COR-L47 (cell line): ENCODE data around the gene ALDH3A2.

Experiments
- DNase-seq: peaks from one replicate; lab custom pipeline; 2025; lab: John Stamatoyannopoulos, UW

ALDH3A2 gene

DNA sequence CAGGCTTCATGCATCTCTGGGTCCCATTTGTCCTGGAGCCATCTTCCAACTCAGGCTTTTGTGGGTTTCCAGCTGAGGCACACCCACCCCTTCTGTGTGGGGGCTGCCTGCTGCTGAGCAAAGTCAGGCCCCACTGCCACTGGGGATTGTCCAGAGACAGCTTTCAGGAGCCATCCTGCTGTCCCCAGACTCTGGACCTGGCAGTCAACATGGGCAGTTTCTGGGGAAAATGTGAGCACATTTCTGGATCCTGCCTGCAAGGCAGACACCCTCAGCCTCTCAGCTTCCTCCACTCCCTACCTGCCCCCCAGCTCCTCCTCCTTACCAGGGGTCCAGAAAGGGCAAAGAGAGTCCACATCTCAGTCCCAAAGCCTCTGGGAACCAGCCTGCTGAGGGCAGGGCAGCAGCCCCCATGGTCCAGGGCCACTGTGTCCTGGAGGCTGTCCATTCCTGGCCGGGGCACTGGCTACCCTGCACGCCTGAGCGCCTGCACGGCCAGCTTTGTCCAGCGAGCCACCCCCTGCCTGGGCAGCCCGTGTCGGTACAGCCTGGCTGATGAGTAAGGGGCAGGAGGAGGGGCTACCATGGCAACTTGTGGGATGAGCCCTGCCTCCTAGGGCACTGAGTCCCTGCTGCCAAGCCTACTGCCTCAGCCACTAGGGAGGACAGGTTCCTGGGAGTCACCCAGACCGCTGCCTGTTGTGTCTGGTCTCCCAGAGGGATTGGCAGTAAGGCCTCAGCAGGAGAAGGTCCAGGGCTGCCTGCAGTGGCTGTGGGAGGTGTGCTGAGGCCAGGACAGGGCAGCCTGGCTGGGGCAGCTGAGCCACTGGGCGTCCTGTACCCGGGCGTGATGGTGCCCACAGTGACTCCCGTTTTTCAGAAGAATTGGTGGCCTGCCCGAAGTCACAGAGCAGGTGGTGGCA lies 67.8 kb downstream of the ALDH3A2 start, which contains the start of gene SLC47A2:
Gene SLC47A2 (minus strand): TSS at position 477 of the 923 bp plus-strand sequence. CDS start 29 bp downstream, at position 448.
- no peak for DNase-seq

DNA sequence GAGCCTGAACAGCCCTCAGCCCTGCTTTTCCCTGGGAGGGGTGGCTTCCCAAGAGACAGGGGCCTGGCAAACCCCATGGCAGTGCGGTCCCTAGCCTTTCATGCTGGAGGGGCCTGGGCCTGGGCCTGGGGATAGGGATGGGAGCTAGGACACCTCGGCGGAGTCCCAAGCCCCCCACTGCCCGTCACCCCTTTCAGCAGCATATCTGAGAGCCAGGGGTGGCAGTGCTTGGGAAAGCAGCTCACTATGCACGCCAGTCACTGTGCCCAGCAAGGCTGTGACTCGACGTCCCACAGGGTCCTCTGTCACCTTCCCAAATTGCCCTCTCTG lies 68.4 kb downstream of the ALDH3A2 start:
- DNase-seq: no peak

DNA sequence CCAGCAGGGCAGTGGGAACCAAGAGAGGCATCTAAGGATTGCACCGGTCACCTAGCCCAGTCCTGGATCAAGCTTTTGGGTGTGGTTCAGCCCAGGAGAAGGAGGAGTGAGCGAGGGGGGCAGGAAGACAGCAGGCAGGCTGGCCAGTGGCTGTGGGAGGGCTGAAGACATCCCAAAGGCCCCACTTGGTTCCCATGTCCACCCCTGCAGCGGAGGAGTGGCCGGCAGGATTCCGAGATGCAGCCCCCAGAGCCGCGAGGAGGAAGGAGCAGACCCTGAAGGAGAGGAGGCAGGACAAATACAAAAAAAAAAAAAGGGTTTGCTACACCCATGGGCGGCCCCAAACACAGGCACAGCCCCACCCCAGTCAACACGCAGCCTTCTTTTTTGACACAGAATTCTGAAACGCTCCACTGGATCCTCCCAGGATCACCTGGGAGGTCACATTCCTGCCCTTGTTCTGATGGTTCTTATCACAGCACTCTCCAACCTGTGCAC lies 68.9 kb downstream of the ALDH3A2 start:
- no peak for DNase-seq

DNA sequence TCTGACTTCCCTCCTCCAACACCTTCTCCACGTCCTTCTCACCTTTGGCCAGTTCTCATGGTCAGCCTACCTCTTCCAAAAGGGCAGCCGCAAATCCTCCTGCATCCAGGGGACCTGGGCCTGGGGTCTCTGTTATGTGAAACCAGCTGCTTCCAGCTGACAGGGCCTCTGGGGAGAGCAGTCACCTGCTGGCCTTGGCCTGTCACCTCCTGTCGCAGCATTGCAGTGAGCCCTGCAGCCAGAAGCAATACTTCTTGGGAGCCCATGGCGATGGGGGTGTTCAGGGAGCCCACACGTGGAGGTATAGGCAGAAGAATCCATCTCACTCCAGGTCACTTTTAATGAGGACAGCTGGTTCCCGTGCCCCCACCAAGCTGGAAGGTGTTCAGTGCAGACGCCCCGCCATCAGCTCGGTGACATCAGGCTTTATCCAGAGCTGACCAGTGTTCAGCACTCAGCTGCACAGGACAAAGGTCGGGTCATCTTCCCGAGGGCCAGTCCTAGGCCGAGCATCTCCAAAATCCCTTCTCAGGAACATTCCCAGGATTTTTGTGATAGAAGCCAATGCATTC lies 69.6 kb downstream of the ALDH3A2 start:
- DNase-seq: no peak

DNA sequence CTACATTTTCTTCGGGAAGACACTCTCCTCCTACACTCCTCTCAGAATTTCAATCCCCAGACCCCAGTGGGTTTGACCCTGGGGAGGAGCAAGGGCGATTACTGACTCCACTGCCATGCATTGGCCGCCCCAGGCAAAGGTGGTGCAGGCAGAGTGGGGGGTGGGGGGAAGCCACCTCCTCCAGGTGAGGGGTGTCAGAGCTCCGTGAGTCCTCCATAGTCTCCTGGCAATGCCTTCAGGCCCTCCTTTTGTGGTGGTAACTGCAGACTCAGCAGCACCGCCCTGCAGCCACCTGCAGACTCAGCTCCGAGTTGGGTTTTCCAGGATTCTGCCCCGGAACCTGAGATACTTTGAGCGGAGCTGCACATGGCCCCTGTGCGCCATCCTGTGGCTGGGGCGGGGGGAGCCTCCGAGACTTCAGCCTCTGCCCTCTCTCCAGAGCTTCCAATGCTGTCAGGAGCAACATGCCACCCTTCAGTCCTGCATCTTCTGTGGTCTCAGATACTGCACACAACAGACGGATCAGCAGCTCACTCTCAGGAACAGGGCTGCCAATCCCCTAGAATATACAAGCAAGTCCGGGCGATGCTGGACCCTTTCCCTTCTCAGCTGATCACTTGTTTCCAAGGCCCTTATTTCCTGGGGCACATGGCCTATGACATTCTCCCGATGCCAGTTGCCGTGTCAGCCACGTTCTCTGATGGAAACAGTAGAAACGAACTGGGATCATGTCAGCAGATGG lies 70.2 kb downstream of the ALDH3A2 start:
- DNase-seq: no peak

DNA sequence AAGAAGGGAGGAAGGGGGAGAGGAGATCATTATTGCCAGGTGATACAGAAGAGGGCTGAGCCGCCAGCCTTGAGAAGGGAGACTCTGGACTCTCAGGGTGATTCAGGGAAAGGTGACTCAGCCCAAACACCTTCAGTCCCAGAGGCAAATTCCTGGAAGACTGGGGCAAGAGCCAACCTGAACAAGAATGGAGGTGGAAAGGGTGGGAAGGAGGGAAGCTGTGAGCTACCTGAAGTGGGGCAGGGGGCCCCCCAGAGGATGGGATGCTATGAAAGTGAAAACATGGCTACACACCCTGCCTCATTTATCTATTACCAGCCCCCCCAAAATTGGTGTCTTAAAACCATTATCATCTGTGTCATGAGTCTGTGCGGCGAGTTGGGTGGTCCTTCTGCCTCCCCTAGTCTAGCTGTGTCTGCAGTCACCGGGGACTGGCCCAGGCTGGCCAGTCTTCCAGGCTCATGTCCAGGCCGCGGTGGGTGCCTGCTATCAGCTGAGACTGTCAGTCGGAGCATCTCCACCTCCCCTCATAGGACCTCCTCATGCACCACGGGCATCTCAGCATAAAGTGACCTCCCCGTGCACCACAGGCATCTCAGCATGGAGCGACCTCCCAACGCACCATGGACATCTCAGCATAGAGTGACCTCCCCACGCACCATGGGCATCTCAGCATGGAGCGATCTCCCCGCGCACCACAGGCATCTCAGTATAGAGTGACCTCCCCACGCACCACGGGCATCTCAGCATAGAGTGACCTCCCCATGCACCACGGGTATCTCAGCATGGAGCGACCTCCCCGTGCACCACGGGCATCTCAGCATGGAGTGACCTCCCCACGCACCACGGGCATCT lies 71.0 kb downstream of the ALDH3A2 start:
- no peak for DNase-seq

DNA sequence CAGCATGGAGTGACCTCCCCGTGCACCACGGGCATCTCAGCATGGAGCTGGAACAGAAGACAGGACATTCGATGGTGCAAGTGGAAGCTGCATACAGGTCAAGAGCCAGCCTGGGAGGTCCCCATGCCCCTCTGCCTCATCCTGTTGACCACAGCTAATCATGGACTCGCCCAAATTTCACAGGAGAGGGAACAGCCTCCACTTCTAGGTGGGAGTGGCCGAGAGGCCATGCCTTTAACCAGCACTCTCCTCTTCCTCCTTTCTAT lies 71.6 kb downstream of the ALDH3A2 start:
- no peak for DNase-seq

DNA sequence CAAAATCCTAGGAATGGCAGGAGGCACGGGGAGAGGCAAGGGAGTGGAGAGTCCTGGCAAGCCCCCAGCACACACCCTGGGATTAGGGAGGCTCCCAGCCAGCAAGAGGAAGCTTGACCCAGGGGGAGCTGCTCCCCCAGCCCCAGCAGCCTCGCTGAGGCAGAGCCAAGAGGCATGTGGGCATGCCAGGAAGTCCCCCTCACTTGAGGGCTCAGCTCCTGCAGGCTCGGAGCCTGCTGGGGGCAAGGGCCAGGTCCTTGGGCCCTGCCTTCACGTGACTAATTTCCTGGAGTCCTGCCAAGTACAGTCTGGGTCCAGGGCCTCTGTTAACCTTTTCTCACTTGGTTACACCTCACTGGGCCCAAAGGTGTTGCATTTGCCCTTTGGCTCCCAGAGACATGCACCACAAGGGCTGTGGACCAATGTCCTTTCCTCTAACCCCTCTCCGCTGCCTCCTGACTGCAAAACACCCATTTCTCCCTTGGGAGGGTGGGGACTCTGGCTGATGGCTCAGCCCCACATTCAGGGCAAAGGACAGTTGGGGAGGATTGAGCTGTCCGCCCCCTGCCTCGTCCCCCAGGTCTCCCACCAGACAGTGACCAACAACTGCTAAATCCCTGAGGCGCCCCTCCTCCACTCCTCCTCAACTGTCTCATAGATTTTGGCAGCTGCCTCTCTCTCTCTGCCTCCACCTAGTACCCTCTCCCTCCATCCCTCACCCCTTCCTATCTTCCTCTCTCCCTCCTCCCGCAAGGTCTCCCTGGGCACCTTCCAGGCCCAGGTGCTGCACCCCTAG lies 72.3 kb downstream of the ALDH3A2 start:
- no peak for DNase-seq

DNA sequence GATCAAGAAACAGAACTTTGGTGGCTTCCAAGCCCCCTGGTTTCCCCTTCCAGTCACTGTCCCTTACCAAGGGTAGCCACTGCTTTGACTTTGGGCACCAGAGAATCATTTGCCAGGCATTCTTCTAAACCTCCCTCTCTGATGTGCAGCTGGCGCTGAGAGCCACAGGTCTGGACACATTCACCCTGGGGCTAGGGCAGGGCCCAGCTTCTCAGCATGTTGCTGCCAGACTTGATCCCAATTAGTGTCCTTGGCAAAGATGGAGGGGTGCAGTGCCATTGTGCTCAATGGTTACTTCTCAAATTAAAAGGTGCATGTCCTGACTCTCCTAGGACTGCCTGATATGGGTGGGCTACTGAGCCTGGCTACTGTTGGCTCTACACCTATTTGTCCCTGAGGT lies 75.4 kb downstream of the ALDH3A2 start:
- no peak for DNase-seq

DNA sequence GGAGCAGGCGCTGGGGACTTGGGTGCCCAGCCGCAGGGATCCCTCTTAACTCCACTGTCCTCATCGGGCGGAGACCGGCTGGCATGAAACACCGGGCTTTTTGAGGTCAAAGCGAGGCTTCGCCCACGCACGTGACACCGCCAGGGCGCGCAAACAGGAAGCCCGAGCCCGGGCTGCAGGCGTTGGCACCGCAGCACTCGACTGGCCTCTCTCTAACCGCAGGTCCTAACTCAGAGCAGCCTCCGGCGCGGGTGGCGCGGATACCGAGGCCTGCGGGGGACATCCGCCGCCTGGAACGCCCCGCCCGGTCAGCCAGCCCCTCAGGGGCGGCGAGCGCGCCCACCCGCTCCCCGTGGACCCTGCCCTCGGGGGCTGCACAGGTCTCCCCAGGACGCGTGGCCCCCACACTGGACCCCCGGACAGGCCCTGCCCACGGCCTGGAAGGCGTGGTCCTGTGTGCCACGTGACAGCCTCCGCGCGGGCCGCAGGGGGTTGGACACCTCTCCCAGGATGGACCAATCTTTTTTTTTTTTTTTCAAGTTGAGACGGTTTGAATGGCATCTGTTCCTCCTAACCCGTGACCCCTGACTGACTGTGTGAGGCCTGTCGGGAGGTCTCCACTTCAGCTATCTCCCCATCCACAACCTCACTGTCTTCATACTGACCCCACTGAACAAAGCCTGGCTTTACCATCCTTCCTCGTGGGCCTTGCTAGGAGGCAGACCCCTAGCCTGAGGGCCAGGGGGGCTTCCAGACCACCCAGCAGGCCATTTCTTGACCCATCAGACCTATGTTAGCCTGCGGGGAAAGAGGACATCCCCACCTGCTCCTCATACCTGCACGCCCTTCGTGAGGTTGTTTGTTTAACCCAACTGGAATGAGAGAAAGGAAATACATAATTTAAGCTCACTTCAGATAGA lies 76.2 kb downstream of the ALDH3A2 start:
- no peak for DNase-seq

DNA sequence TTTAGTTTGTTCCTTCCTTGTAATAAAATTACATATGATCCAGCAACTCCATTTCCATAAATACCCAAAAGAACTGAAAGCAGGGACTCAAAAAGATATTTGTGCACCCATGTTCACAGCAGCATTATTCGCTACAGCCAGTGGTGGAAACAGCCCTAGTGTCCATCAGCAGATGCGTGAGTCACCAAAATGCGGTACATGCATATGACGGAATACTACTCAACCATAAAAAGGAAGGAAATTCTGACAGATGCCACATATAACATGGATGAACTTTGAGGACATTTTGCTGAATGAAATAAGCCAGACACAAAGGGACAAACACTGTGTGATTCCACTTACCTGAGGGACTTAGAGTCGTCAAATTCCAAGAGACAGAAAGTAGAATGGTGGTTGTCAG lies 76.9 kb downstream of the ALDH3A2 start:
- DNase-seq: no peak

DNA sequence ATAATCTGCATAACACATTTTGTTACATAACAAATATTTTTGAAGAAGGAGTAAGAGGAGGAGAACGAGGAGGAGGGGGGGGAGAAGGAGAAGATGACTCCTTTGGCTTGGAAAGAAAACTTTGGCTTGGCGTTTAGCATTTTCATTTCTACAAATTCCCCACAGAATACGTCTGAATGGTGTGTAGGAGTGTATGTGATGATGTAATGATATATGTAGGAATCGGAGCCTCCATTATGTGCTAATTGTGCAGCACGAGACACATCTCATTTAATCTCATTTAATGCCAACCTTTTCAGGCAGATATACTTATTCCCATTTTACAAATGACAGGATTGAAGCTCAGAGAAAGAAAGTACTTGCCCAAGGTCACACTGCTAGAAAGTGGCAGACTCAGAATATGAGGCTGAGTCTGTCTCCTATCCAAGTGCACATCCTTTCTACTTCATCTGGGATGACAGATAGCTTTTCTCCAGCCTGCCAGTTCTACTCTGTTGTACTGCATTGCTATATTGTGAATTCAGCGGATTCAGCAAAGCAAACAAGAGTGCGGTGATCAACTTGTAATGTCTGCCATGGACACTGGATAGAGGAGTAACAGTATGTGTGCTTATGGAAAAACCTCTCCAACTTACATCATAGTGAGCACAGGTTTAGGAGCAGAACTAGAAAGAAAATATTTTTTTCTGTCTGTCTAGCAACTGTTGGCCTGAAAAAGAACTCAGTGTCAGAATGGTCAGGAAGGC lies 78.3 kb downstream of the ALDH3A2 start:
- no peak for DNase-seq
